Psoas muscle (tissue), 8 donors: Measurements from ENCODE around the gene STAT1. TPM values are rescaled to one million over a fixed set of nuclear protein-coding genes. Genes with fewer than 3 reads are reported as not detected.

ENCODE experiments used
- ATAC-seq, 4 donors: fragments of 200-7000 bp; cut with Tn5 transposase; one replicate each; pipeline ENCODE4 v1.9.1; 2020; ENCODE audit warnings: moderate library complexity in 3 of 4, mild to moderate bottlenecking in 2 of 4
- DNase-seq, 2 donors: peaks; one replicate each; pipeline ENCODE4 v3.0.0-alpha.2; 2020
- H3K27ac ChIP-seq: fragments of 200-600 bp; one replicate; pipeline ENCODE4 v1.8.0; 2022
- H3K27me3 ChIP-seq, 3 donors: fragments of 200-600 bp in 1 of 3; one replicate each; pipeline versions ENCODE4 v1.6.1 to v1.8.0; 2013 to 2022; ENCODE audit warnings: low read length in 2 of 3, mild to moderate bottlenecking in 2 of 3, moderate library complexity in 1 of 3; ENCODE audit not compliant: insufficient read depth in 3 of 3
- H3K36me3 ChIP-seq, 2 donors: fragments of 200-600 bp in 1 of 2; one replicate each; pipeline versions ENCODE4 v1.6.1 to v1.8.0; 2013 to 2022; ENCODE audit warnings: low read depth in 1 of 2, mild to moderate bottlenecking in 1 of 2, moderate library complexity in 1 of 2; ENCODE audit not compliant: insufficient read depth in 1 of 2
- H3K4me1 ChIP-seq: fragments of 200-600 bp; one replicate; pipeline ENCODE4 v1.8.0; 2022
- H3K4me3 ChIP-seq: fragments of 200-600 bp; one replicate; pipeline ENCODE4 v1.8.0; 2022; ENCODE audit warnings: mild to moderate bottlenecking
- H3K9me3 ChIP-seq: fragments of 200-600 bp; one replicate; pipeline ENCODE4 v1.8.0; 2022
- CTCF ChIP-seq: fragments of 200-600 bp; IDR thresholded peaks from one replicate; pipeline ENCODE4 v1.8.0; 2022; ENCODE audit warnings: antibody characterized with exemption
- WGBS, 3 donors: extraction: QIAGEN DNeasy Blood & Tissue Kit; methylation state at CpG; one replicate each; pipeline versions ENCODE4 v1.1.6 to v1.1.7; 2013; 5-methylcytosine and 5-hydroxymethylcytosine counted together
- intact Hi-C, 2 donors: fragments of 100-400 bp; cut with DNase I; formaldehyde crosslinking; loops; one replicate each; pipeline versions ENCODE4 v1.11.0 to v1.14.2; 2022
- polyA plus RNA-seq, 3 donors: library from polyadenylated mRNA; stranded (reverse); fragments of 200-250 nt; gene quantifications; one replicate each; pipeline ENCODE4 v1.2.3, GENCODE V29; 2013
- total RNA-seq, 4 donors: library from RNA; stranded (reverse); fragmentation: NEBNext Ultra II Directional in 2 of 4; extraction: Animal tissue kit (Norgen Biotek cat#: 25700) in 2 of 4; gene quantifications; one replicate each; pipeline versions ENCODE4 v1.2.1 to v1.2.4, GENCODE V29; 2021 to 2023
- donor health status: healthy with polysubstance abuse.
- donor health status: DM: no; HTN: no; CAD: no; lungs with moderate emphysema.
- donor health status: Bipolar disorder and iron deficiency.
- donor health status: healthy.
- donor health status: DM: yes; HTN: yes; CAD: no.
- donor health status: DM: no; HTN: no; CAD: no.
- donor health status: DM: no; HTN: no; CAD: no.
- donor health status: DM: yes; HTN: yes; CAD: no.

Gene STAT1
- total and polyA plus RNA-seq, 7 donors = 14.2 to 49.0 (median 33.2) TPM

GRCh38 chr2:191010887-191011885, 2.8 kb downstream of the STAT1 start:
- ATAC-seq (no peak), DNase-seq (no peak)
- WGBS, 3 donors = 81 to 84% (median 84%) methylated on average over 14 of the region's 14 CpGs
- Histone ChIP-seq H3K27ac (no peak overlapping the region), H3K27me3 (no peaks in the 10 kb centered on the region), H3K4me3 (no peak overlapping the region), H3K9me3 (no peaks in the 10 kb centered on the region), H3K4me1 (peaks cover 13% of the 10 kb centered on the region), H3K36me3 (peaks cover 2 to 47% of the 10 kb centered on the region in 2 donors)
- no peak for TF ChIP-seq CTCF
- intact Hi-C loops = loop anchor here in 1 of 2 donors (5.0 kb wide), 1 partner anchor 129 kb away; the partner anchor contains the start of gene GLS

- no peaks in the 10 kb centered on the region for H3K9me3 ChIP-seq
- TF ChIP-seq CTCF = no peak
- WGBS, 3 donors = 94 to 95% (median 94%) methylated on average over 4 of the region's 4 CpGs
- peaks cover 13% of the 10 kb centered on the region for H3K4me1 ChIP-seq
- peaks cover 8 to 61% of the 10 kb centered on the region in 2 donors for H3K36me3 ChIP-seq
- H3K27ac ChIP-seq = no peak overlapping the region
- DNase-seq (no peak), ATAC-seq (no peak)
- intact Hi-C loops = loop anchor here in 1 of 2 donors (5.0 kb wide), 1 partner anchor 127 kb away; the partner anchor contains the start of gene GLS
- no peak overlapping the region for H3K4me3 ChIP-seq
- no peaks in the 10 kb centered on the region for H3K27me3 ChIP-seq
Observed at GRCh38 chr2:191009541-191010374, 4.2 kb downstream of the STAT1 start.

GRCh38 chr2:191008286-191008685, 5.7 kb downstream of the STAT1 start:
- intact Hi-C loops = no loop called here
- peaks cover 10% of the 10 kb centered on the region for H3K4me1 ChIP-seq
- ATAC-seq = no peak

More at GRCh38 chr2:191008286-191008685, 5.7 kb downstream of the STAT1 start:
- Histone ChIP-seq H3K27me3 (no peaks in the 10 kb centered on the region), H3K4me3 (no peak overlapping the region), H3K27ac (no peak overlapping the region), H3K36me3 (peaks cover 15 to 76% of the 10 kb centered on the region in 2 donors), H3K9me3 (no peaks in the 10 kb centered on the region)
- TF ChIP-seq CTCF = no peak
- no peak for DNase-seq
